GM23338 (cell line): ENCODE results near the gene KDR. TPM values are rescaled to one million over a fixed set of nuclear protein-coding genes. Genes with fewer than 3 reads are reported as not detected.

ENCODE experiments used
- ATAC-seq: fragments of 200-7000 bp; cut with Tn5 transposase; 3 replicates; pipeline ENCODE4 v1.9.1; 2020
- DNase-seq: peaks from one replicate; pipeline ENCODE4 v3.0.0-alpha.2; 2015; ENCODE audit warnings: low spot score
- H2AFZ ChIP-seq: fragments of 200-600 bp; sonication (generic); 2 replicates; pipeline ENCODE4 v1.8.0; 2016; ENCODE audit warnings: antibody characterized with exemption, mild to moderate bottlenecking, moderate library complexity
- H3F3A ChIP-seq: fragments of 200-600 bp; sonication (generic); replicated peaks from 2 replicates; pipeline ENCODE4 v1.8.0; 2017; ENCODE audit warnings: antibody characterized with exemption, mixed run types, low read depth
- H3K27ac ChIP-seq: fragments of 200-600 bp; sonication (generic); 2 replicates; pipeline ENCODE4 v1.6.1; 2016; ENCODE audit warnings: low read depth
- H3K27me3 ChIP-seq: fragments of 200-600 bp; sonication (generic); 2 replicates; pipeline ENCODE4 v1.8.0; 2016; ENCODE audit warnings: mild to moderate bottlenecking, mixed run types, moderate library complexity; ENCODE audit not compliant: insufficient read depth
- H3K36me3 ChIP-seq: fragments of 200-600 bp; sonication (generic); 2 replicates; pipeline ENCODE4 v1.8.0; 2016; ENCODE audit warnings: mild to moderate bottlenecking; ENCODE audit not compliant: insufficient read depth
- H3K4me1 ChIP-seq: fragments of 200-600 bp; sonication (generic); 2 replicates; pipeline ENCODE4 v1.8.0; 2016; ENCODE audit warnings: mild to moderate bottlenecking, moderate library complexity; ENCODE audit not compliant: insufficient read depth
- H3K4me2 ChIP-seq: fragments of 200-600 bp; sonication (generic); 2 replicates; pipeline ENCODE4 v1.7.1; 2017; ENCODE audit warnings: mixed run types
- H3K4me3 ChIP-seq: fragments of 200-600 bp; sonication (generic); 2 replicates; pipeline ENCODE4 v1.6.1; 2016; ENCODE audit warnings: mixed run types
- H3K79me2 ChIP-seq: fragments of 200-600 bp; sonication (generic); replicated peaks from 2 replicates; pipeline ENCODE4 v1.8.0; 2017; ENCODE audit warnings: mild to moderate bottlenecking; ENCODE audit not compliant: insufficient read depth
- H3K9me2 ChIP-seq: fragments of 200-600 bp; sonication (generic); 2 replicates; pipeline ENCODE4 v1.8.0; 2017; ENCODE audit not compliant: insufficient read depth
- H4K20me1 ChIP-seq: fragments of 200-600 bp; sonication (generic); replicated peaks from 2 replicates; pipeline ENCODE4 v1.8.0; 2017; ENCODE audit warnings: mild to moderate bottlenecking; ENCODE audit not compliant: insufficient read depth
- H3K27ac Mint-ChIP-seq: 2 replicates; pipeline ENCODE4 v1.8.0; 2020; ENCODE audit warnings: inconsistent platforms, mild to moderate bottlenecking, moderate library complexity, mixed read lengths
- H3K27me3 Mint-ChIP-seq: 3 replicates; pipeline ENCODE4 v1.8.0; 2022; ENCODE audit warnings: low read depth, mild to moderate bottlenecking, moderate library complexity, mixed read lengths, inconsistent platforms; ENCODE audit not compliant: insufficient read depth, poor library complexity
- H3K36me3 Mint-ChIP-seq: 3 replicates; pipeline ENCODE4 v1.8.0; 2021; ENCODE audit warnings: low read depth, mild to moderate bottlenecking, inconsistent platforms, moderate library complexity, mixed read lengths
- H3K4me1 Mint-ChIP-seq: 3 replicates; pipeline ENCODE4 v1.8.0; 2020; ENCODE audit warnings: mild to moderate bottlenecking, inconsistent platforms, mixed read lengths
- H3K4me3 Mint-ChIP-seq: 3 replicates; pipeline ENCODE4 v1.8.0; 2021; ENCODE audit warnings: moderate library complexity, mild to moderate bottlenecking, inconsistent platforms, mixed read lengths
- H3K9me3 Mint-ChIP-seq: 3 replicates; pipeline ENCODE4 v1.8.0; 2020; ENCODE audit warnings: moderate library complexity, mild to moderate bottlenecking, inconsistent platforms, mixed read lengths
- CREB1 ChIP-seq: fragments of 250-450 bp; sonication (Bioruptor Pico); IDR thresholded peaks from 2 replicates; pipeline ENCODE4 v1.5.0; 2020; ENCODE audit warnings: low read depth, mild to moderate bottlenecking, moderate library complexity
- CTCF ChIP-seq, 2 experiments: fragments of 200-600 bp in 1 of 2; sonication (generic) in 1 of 2; conservative IDR thresholded peaks; 2 replicates each; pipeline versions ENCODE4 v1.5.1 to v1.6.1; 2016 to 2017; ENCODE audit warnings: antibody characterized with exemption in 2 of 2, low read depth in 2 of 2, mild to moderate bottlenecking in 2 of 2, moderate library complexity in 1 of 2
- ETS1 ChIP-seq: IDR thresholded peaks from 2 replicates; pipeline ENCODE4 v1.6.1; 2016; ENCODE audit warnings: antibody characterized with exemption
- EZH2 ChIP-seq: fragments of 200-600 bp; sonication (generic); IDR thresholded peaks from one replicate; pipeline ENCODE4 v1.8.0; 2017; ENCODE audit warnings: antibody characterized with exemption, mild to moderate bottlenecking, low read depth; ENCODE audit not compliant: unreplicated experiment
- JUNB ChIP-seq: IDR thresholded peaks from one replicate; pipeline ENCODE4 v1.6.1; 2016; ENCODE audit warnings: antibody characterized with exemption; ENCODE audit not compliant: unreplicated experiment
- NANOG ChIP-seq: IDR thresholded peaks from 2 replicates; pipeline ENCODE4 v1.6.1; 2016; ENCODE audit warnings: antibody characterized with exemption, borderline replicate concordance
- POLR2AphosphoS5 ChIP-seq: IDR thresholded peaks from 2 replicates; pipeline ENCODE4 v1.6.1; 2016; ENCODE audit warnings: antibody characterized with exemption, low read depth
- STAT1 ChIP-seq: IDR thresholded peaks from one replicate; pipeline ENCODE4 v1.6.1; 2016; ENCODE audit warnings: antibody characterized with exemption; ENCODE audit not compliant: unreplicated experiment
- ZNF114 ChIP-seq: fragments of 250-450 bp; sonication (Bioruptor Pico); IDR thresholded peaks from 2 replicates; pipeline ENCODE4 v1.5.0; 2020; ENCODE audit warnings: mild to moderate bottlenecking, moderate library complexity
- ZNF331 ChIP-seq: fragments of 250-450 bp; sonication (Bioruptor Pico); IDR thresholded peaks from 2 replicates; pipeline ENCODE4 v1.5.0; 2020; ENCODE audit warnings: low read depth, mild to moderate bottlenecking, moderate library complexity
- ZNF462 ChIP-seq: fragments of 250-450 bp; sonication (Bioruptor Pico); IDR thresholded peaks from 2 replicates; pipeline ENCODE4 v1.5.0; 2020; ENCODE audit warnings: mild to moderate bottlenecking, moderate library complexity
- polyA plus RNA-seq: library from polyadenylated mRNA; unstranded; fragments of >200 nt; fragmentation: Nextera tagmentation; extraction: Ambion mirVana; gene quantifications from 2 replicates; pipeline ENCODE4 v1.2.1, GENCODE V29; 2016
- total RNA-seq: library from RNA; depleted of rRNA; stranded (reverse); fragments of >200 nt; shearing (Covaris generic); gene quantifications from 2 replicates; pipeline ENCODE4 v1.2.3, GENCODE V29; 2014
- TF ChIP-seq, protein P1 (sequence below): IDR thresholded peaks from one replicate; pipeline ENCODE4 v1.6.1; 2018; ENCODE audit warnings: antibody characterized with exemption; ENCODE audit not compliant: unreplicated experiment

The KDR gene
- total and polyA plus RNA-seq, 2 experiments from 2014 or later = 27.9 to 109 TPM

DNA sequence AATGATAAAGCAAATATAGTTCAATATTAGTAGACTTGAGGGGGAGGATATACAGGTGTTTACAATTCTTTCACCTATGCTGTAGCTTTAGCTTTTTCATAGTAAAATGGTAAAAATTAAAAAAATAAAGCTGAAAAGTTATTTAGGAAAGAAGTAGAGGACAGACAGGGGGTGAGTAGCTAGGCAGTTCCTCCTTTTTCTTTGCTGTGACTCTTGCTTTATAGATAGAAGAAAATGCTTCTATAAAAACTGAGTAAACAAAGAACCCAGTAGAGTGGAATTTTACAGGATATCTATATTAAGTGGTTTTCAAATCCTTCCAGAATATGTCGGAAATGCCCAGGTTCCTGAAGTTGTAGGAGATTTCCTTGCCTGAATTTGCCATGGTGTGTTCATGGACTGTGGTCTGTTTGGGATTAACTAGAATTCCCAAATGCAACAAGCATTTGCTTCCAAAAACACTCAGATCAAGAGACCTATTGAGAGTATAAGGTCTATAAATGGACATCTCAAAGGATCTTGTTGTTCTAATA is 74.9 kb downstream of the KDR start:
- H3K36me3 ChIP-seq = no peaks in the 10 kb centered on the region
- Mint-ChIP-seq H3K27me3 (peaks cover 3% of the 10 kb centered on the region), H3K9me3 (peaks cover 7% of the 10 kb centered on the region; the same call in 2 of the 3 replicates), H3K27ac (no peak overlapping the region), H3K36me3 (no peaks in the 10 kb centered on the region), H3K4me1 (no peaks in the 10 kb centered on the region), H3K4me3 (no peak overlapping the region)
- no peak for ATAC-seq
- no peak overlapping the region for H3K4me3 ChIP-seq
- no peak overlapping the region for H2AFZ ChIP-seq
- no peaks in the 10 kb centered on the region for H3F3A ChIP-seq
- DNase-seq = no peak
- no peak overlapping the region for H3K4me2 ChIP-seq
- no peaks in the 10 kb centered on the region for H3K79me2 ChIP-seq
- H3K9me2 ChIP-seq = no peaks in the 10 kb centered on the region; the same call in 1 of the 2 replicates
- H4K20me1 ChIP-seq = no peaks in the 10 kb centered on the region
- TF ChIP-seq ZNF114 (no peak), POLR2AphosphoS5 (no peak), ZNF331 (CRISPR knock-in tag) (no peak), ZNF462 (CRISPR knock-in tag) (no peak), CREB1 (CRISPR knock-in tag) (no peak), EZH2 (no peak), NANOG (no peak), CTCF (conservative IDR thresholded peaks at IDR 0.05; ENCODE audit: low read depth in 2 of 2) (no peak), ETS1 (no peak), STAT1 (no peak), JUNB (no peak)
- TF ChIP-seq, protein P1, sequence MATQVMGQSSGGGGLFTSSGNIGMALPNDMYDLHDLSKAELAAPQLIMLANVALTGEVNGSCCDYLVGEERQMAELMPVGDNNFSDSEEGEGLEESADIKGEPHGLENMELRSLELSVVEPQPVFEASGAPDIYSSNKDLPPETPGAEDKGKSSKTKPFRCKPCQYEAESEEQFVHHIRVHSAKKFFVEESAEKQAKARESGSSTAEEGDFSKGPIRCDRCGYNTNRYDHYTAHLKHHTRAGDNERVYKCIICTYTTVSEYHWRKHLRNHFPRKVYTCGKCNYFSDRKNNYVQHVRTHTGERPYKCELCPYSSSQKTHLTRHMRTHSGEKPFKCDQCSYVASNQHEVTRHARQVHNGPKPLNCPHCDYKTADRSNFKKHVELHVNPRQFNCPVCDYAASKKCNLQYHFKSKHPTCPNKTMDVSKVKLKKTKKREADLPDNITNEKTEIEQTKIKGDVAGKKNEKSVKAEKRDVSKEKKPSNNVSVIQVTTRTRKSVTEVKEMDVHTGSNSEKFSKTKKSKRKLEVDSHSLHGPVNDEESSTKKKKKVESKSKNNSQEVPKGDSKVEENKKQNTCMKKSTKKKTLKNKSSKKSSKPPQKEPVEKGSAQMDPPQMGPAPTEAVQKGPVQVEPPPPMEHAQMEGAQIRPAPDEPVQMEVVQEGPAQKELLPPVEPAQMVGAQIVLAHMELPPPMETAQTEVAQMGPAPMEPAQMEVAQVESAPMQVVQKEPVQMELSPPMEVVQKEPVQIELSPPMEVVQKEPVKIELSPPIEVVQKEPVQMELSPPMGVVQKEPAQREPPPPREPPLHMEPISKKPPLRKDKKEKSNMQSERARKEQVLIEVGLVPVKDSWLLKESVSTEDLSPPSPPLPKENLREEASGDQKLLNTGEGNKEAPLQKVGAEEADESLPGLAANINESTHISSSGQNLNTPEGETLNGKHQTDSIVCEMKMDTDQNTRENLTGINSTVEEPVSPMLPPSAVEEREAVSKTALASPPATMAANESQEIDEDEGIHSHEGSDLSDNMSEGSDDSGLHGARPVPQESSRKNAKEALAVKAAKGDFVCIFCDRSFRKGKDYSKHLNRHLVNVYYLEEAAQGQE = no peak
- H3K27ac ChIP-seq = no peak overlapping the region
- H3K27me3 ChIP-seq = no peaks in the 10 kb centered on the region
- H3K4me1 ChIP-seq = no peaks in the 10 kb centered on the region
